SIG-M5 (cell line): ENCODE measurements around the gene ASCL2.

Experiments used
- DNase-seq: peaks from one replicate; lab custom pipeline; 2025; lab: John Stamatoyannopoulos, UW

ASCL2 gene

DNA sequence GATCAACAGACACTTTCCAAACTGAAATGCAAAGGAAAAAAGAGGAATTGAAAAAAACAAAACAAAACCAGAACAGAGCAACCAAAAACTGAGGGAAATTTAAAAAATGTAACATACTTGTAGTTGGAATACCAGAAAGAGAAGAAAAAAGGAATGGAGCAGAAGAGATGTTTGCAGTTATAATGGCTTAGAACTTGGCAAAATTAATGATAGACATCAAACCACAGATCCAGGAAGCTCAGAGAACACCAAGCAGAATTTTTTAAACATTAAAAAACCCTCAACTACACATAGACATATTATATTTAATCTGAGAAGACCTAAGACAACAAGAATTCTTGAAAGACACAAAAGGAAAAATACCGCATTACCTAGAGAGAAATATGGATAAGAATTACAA is 46.1 kb downstream of the ASCL2 start:
- no peak for DNase-seq

DNA sequence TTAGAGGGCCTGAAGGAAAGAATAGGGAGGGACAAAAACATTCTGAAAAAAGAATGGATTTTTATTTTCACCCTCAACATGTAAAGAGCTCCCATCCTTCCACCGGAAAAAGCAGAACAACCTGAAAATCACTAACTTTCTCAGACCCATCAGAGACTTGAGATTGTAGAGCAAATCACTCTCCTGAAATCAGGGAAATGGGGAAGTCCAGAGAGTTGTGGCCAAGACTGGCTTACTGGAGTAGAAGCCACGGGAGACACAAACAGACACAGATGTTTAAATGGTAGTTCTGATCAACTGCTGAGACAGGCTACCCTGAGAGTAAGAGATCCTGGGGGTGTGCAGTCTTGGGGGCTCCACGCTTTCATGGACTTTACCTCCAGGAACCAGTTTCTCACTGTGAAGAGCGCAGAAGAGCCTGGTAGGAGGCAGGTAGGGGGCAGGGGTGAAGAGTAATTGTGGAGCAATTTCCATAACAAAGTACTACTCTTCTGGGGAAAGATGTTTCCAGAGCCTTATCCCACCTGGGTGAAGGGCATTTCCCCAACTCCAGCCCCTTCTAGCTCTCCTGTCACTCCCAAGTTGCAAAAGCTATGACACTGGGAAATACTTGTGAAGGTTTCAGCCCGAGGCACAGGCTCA is 47.1 kb downstream of the ASCL2 start:
- DNase-seq: no peak

GRCh38 chr11:2222451-2222850 is 47.9 kb downstream of the ASCL2 start:
- no peak for DNase-seq

GRCh38 chr11:2221591-2221990 is 48.8 kb downstream of the ASCL2 start:
- DNase-seq: no peak

- DNase-seq: no peak
These were observed 49.4 kb downstream of the ASCL2 start for GRCh38 chr11:2221024-2221423.

DNA sequence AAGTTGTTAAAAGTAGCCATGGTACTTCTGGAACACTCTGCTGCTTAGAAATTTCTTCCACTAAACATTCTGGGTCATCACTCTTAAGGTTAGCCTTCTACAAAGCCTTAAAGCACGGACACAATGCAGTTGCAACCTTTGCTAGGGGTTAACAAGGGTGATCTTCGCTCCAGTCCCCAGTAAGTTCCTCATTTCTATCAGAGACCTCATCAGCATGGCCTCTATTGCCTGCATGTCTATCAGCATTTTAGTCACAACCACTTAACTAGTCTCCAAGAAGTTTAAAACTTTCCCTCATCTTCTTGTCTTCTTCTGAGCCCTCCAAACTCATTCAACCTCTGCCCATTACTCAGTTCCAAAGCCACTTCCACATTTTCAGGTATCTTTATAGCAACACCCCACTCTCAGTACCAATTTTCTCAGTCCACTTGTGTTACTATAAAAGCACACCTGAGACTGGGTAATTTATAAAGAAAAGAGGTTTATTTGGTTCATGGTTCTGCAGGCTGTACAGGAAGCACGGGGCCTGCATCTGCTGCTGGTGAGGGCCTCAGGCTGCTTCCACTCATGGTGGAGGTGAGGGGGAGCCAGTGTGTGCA is 50.1 kb downstream of the ASCL2 start:
- DNase-seq: no peak

DNA sequence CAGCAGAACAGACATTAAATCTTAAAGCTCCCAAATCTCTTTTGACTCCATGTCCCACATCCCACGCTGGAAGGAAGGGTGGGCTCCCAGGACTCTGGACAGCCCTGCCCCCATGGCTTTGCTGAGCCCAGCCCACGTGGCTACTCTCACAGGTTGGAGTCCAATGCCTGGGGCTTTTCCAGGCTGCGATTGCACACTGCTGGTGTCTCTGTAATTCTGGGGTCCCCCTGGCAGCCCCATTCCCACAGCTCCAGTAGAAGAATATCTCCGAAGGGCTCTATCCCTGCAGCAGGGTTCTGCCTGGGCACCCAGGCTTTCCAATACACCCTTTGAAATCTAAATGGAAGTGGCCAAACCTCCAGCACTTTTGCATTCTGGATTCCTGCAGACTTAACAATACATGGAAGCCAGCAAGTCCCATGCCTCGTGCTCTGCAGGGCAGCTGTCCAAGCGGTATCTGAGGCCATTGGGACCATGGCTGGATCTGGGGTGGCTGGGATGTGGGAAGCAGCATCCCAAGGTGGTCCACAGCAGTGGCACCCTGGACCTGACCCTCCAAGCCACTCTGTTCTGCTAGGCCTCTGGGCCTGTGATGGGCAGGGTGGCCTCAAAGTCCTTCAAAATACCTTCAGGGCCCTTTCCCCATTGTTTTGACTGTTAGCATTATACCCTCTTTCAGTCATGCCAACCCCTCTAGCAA is 50.9 kb downstream of the ASCL2 start:
- no peak for DNase-seq
